Nephron progenitor cell (in vitro differentiated cells): ENCODE measurements around the gene TCF7L1.

Experiments used
- DNase-seq: peaks from one replicate; pipeline ENCODE4 v3.0.0; 2021
- H3K27ac Mint-ChIP-seq: 2 replicates; pipeline ENCODE4 v1.8.0; 2021; ENCODE audit warnings: mild to moderate bottlenecking, moderate library complexity, mixed read lengths
- H3K27me3 Mint-ChIP-seq: 2 replicates; pipeline ENCODE4 v1.8.0; 2021; ENCODE audit warnings: mild to moderate bottlenecking, low read depth, mixed read lengths; ENCODE audit not compliant: poor library complexity
- H3K36me3 Mint-ChIP-seq: 2 replicates; pipeline ENCODE4 v1.8.0; 2021; ENCODE audit warnings: low read depth, mixed read lengths
- H3K4me1 Mint-ChIP-seq: 2 replicates; pipeline ENCODE4 v1.8.0; 2021; ENCODE audit warnings: mixed read lengths
- H3K4me3 Mint-ChIP-seq: 2 replicates; pipeline ENCODE4 v1.8.0; 2021; ENCODE audit warnings: mild to moderate bottlenecking, moderate library complexity, mixed read lengths
- H3K9me3 Mint-ChIP-seq: 2 replicates; pipeline ENCODE4 v1.8.0; 2021; ENCODE audit warnings: mild to moderate bottlenecking, moderate library complexity, mixed read lengths
- TF ChIP-seq, protein P1 (sequence below): fragments of 200-600 bp; sonication (generic); IDR thresholded peaks from 2 replicates; pipeline ENCODE4 v1.5.0; 2021; ENCODE audit warnings: antibody characterized with exemption

Gene TCF7L1

DNA sequence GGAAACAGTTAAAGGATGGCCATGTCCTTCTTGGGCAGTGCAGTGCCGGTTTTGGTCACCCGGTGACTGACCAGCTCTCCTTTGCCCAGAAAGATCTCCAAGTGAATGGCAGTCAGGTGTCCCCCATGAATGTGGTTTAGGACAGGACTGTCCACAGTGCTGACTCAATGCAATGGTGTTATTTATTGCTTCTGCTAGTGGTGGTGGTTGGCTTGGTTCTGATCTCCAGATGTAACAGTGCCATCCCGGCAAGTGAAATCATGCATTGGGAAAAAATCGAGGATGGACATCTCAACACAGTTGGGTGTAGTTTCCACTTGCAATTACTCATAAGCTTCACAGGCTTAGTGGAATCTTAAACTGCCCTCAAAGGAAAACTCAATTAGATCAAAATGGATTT is 112.7 kb downstream of the TCF7L1 start:
- H3K4me1 Mint-ChIP-seq: peaks cover 88% of the 10 kb centered on the region
- H3K9me3 Mint-ChIP-seq: no peaks in the 10 kb centered on the region
- peaks cover 8% of the 10 kb centered on the region for H3K27me3 Mint-ChIP-seq
- no peak for DNase-seq
- H3K4me3 Mint-ChIP-seq: no peak overlapping the region
- peaks cover 18% of the 10 kb centered on the region for H3K36me3 Mint-ChIP-seq
- H3K27ac Mint-ChIP-seq: no peak overlapping the region
- TF ChIP-seq, protein P1, sequence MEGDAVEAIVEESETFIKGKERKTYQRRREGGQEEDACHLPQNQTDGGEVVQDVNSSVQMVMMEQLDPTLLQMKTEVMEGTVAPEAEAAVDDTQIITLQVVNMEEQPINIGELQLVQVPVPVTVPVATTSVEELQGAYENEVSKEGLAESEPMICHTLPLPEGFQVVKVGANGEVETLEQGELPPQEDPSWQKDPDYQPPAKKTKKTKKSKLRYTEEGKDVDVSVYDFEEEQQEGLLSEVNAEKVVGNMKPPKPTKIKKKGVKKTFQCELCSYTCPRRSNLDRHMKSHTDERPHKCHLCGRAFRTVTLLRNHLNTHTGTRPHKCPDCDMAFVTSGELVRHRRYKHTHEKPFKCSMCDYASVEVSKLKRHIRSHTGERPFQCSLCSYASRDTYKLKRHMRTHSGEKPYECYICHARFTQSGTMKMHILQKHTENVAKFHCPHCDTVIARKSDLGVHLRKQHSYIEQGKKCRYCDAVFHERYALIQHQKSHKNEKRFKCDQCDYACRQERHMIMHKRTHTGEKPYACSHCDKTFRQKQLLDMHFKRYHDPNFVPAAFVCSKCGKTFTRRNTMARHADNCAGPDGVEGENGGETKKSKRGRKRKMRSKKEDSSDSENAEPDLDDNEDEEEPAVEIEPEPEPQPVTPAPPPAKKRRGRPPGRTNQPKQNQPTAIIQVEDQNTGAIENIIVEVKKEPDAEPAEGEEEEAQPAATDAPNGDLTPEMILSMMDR: no peak

DNA sequence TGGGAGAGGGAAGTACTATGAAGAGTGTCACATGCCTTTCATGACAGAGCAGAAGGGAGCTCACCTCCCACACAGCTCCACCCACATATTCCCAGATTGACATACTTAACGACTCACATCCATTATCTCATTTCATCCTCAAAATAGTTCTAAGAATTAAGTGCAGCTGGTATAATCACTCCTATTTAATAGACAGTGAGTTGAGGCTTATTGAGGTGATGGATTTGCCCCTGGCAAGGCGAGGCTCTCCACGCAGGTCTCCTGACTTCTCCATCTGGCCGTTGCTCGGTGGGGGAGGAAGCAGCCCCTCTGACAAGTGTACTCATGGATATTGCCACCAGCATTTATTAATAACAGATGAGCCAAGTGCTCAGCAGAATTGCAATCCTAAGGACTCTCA is 113.2 kb downstream of the TCF7L1 start:
- Mint-ChIP-seq H3K4me3 (no peak overlapping the region), H3K4me1 (peaks cover 89% of the 10 kb centered on the region), H3K9me3 (no peaks in the 10 kb centered on the region), H3K27ac (no peak overlapping the region), H3K36me3 (peaks cover 18% of the 10 kb centered on the region), H3K27me3 (peaks cover 8% of the 10 kb centered on the region)
- TF ChIP-seq, protein P1: no peak
- no peak for DNase-seq

DNA sequence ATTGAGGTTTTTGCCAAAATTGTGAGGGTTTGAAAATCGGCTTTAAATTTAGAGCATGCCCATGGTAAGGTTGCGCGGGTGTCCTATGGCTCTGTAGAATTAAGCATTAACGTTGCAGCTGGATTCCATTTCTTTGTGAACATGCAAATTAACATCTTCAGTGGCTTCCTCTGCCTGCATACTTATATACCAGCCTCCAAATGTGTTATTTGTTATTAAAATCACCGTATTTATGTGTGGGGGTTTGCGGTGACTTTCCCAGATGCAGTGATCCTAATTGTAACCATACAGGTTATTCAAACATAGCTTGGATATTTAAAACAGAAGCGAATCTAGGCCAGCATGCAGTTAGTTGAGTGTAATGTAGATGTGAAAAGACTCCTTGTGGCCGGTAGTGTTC is 114.4 kb downstream of the TCF7L1 start:
- TF ChIP-seq, protein P1: no peak
- Mint-ChIP-seq H3K36me3 (peaks cover 14% of the 10 kb centered on the region), H3K27ac (peak overlapping the region; percentile 94), H3K4me1 (peaks cover 89% of the 10 kb centered on the region), H3K9me3 (no peaks in the 10 kb centered on the region), H3K4me3 (no peak overlapping the region), H3K27me3 (peaks cover 8% of the 10 kb centered on the region)
- no peak for DNase-seq

DNA sequence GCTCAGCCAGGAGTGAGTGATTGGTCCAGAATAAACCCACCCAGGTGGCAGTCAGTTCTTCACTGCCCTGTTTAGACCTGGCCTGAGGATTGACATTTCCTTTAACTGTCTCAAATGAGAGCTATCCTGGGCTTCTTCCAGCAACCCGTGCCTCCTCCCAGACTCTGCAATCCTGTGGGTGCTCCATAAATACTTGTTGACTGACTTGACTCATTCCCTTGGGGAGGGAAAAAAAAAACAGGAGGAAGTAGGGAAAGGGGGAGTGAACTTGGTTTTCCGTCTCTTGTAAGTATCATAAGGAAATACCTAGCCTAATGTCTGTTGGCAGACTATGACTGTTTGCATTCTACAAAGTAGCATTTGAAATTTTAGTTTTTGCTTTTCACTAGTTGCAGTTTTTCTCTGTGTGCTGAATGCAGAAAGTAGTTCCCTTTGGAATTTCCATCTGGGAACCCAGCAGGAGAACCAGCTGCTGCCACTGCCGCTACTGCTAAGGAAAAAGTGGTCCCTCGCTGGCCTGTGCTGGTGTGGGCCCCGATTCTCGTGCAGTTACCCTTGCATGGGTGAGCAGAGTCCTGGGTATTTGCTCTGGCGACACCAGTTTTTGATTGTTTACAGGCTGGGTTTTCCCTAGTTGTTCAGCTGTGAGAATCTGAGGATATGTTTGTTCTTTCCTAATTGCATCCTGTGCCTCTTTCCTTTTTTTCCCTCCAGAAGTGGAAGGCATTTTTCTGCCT is 115.7 kb downstream of the TCF7L1 start:
- TF ChIP-seq, protein P1: no peak
- DNase-seq: no peak
- Mint-ChIP-seq H3K36me3 (peaks cover 11% of the 10 kb centered on the region), H3K27me3 (peaks cover 4% of the 10 kb centered on the region), H3K9me3 (no peaks in the 10 kb centered on the region), H3K4me1 (peaks cover 89% of the 10 kb centered on the region), H3K4me3 (peak overlapping the region; percentile 38), H3K27ac (peak overlapping the region; percentile 94)

DNA sequence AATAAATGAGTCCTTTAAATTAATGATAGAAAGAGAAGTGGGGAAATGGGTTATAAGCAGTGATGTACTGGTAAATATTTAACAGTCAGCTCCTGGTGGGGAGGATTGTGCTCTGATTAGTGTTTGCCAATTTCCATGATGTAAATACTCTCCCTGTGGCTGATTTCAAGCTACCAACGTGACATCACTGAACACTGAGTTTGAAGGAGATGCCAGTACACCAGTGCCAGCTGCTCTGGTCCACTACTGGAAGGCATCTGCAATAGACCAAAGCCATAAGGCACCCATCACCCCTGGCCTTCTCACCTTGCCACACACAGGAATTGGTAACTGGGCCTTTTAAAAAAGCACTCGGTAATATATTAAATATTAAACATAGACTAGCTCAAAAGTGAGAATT is 116.9 kb downstream of the TCF7L1 start:
- TF ChIP-seq, protein P1: no peak
- no peak overlapping the region for H3K4me3 Mint-ChIP-seq
- no peaks in the 10 kb centered on the region for H3K9me3 Mint-ChIP-seq
- H3K36me3 Mint-ChIP-seq: no peaks in the 10 kb centered on the region
- DNase-seq: no peak
- peak overlapping the region; percentile 94 for H3K27ac Mint-ChIP-seq
- peaks cover 4% of the 10 kb centered on the region for H3K27me3 Mint-ChIP-seq
- peaks cover 89% of the 10 kb centered on the region for H3K4me1 Mint-ChIP-seq

DNA sequence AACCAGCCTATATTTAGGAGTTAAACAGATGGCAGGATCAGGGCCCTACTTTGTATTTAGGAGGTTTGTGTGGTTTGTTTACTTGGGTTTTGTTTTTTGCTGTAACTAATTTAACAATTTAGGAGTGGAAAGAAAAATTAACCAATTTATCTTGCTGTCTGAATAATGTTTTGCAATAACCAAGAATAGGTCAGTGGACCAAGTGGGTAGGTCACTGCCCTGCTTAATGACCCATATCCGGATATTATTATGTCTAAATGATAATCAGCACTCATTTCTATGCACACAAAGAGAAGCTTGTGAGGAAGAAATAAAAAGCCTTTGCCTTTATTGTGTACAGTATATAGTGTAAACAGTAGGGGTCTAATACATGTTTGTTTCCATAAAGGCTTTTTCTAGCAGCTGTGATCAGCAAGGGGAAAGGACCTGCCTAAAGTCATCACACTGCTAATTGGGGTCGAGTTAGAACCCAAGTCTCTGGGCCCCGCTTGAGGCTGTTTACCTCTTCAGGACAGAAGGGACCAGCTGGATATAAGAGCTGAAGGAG is 118.0 kb downstream of the TCF7L1 start:
- Mint-ChIP-seq H3K27ac (peak overlapping the region; percentile 51), H3K4me3 (no peak overlapping the region), H3K36me3 (no peaks in the 10 kb centered on the region), H3K4me1 (peaks cover 96% of the 10 kb centered on the region), H3K27me3 (peaks cover 4% of the 10 kb centered on the region), H3K9me3 (no peaks in the 10 kb centered on the region)
- TF ChIP-seq, protein P1: no peak
- no peak for DNase-seq
